CD4-positive, alpha-beta memory T cell (primary cell): Measurements from ENCODE around the gene WDR37. TPM values are rescaled to one million over a fixed set of nuclear protein-coding genes. Genes with fewer than 3 reads are reported as not detected.

Experiments
- CTCF ChIA-PET: fragments of 350-600 bp; sonication (Branson Sonifier 250); formaldehyde crosslinking; loops from one replicate; lab custom pipeline; 2021; ENCODE audit warnings: inconsistent platforms; ENCODE audit not compliant: partially characterized antibody; lab: Charles Lee
- POLR2A ChIA-PET: fragments of 350-600 bp; sonication (Branson Sonifier 250); formaldehyde crosslinking; loops from one replicate; lab custom pipeline; 2021; ENCODE audit not compliant: partially characterized antibody; lab: Charles Lee
- DNase-seq, 5 donors: peaks; one replicate each; pipeline versions ENCODE4 v3.0.0 to v3.0.0-alpha.2; 2020 to 2022; ENCODE audit warnings: mixed read lengths in 1 of 5
- H3K27ac ChIP-seq: one replicate; pipeline ENCODE4 v1.7.0; 2013; ENCODE audit warnings: low read depth, low read length
- H3K27me3 ChIP-seq: 2 replicates; pipeline ENCODE4 v1.7.0; 2013; ENCODE audit warnings: mild to moderate bottlenecking, low read length, moderate library complexity; ENCODE audit not compliant: insufficient read depth
- H3K36me3 ChIP-seq: 2 replicates; pipeline ENCODE4 v1.7.0; 2013; ENCODE audit warnings: mild to moderate bottlenecking, low read length, moderate library complexity; ENCODE audit not compliant: insufficient read depth
- H3K4me1 ChIP-seq: 2 replicates; pipeline ENCODE4 v1.7.0; 2013; ENCODE audit warnings: mild to moderate bottlenecking, low read length, moderate library complexity; ENCODE audit not compliant: insufficient read depth
- H3K4me3 ChIP-seq, 2 donors: one replicate each; pipeline ENCODE4 v1.7.0; 2013; ENCODE audit warnings: low read length in 2 of 2, mild to moderate bottlenecking in 1 of 2
- H3K9me3 ChIP-seq, 2 donors: one replicate each; pipeline ENCODE4 v1.7.0; 2013; ENCODE audit warnings: low read length in 2 of 2, control low read depth in 1 of 2; ENCODE audit not compliant: control insufficient read depth in 1 of 2
- H3K27ac Mint-ChIP-seq, 7 donors: one replicate each; pipeline ENCODE4 v1.8.0; 2020 to 2021; ENCODE audit warnings: mixed read lengths in 7 of 7, mild to moderate bottlenecking in 6 of 7, inconsistent platforms in 3 of 7, moderate library complexity in 3 of 7
- H3K27me3 Mint-ChIP-seq, 2 donors: one replicate each; pipeline ENCODE4 v1.8.0; 2020 to 2021; ENCODE audit warnings: mixed read lengths in 2 of 2
- H3K36me3 Mint-ChIP-seq, 2 donors: one replicate each; pipeline ENCODE4 v1.8.0; 2020 to 2021; ENCODE audit warnings: mixed read lengths in 2 of 2, inconsistent platforms in 1 of 2, mild to moderate bottlenecking in 1 of 2
- H3K4me1 Mint-ChIP-seq, 4 donors: one replicate each; pipeline ENCODE4 v1.8.0; 2020 to 2021; ENCODE audit warnings: mixed read lengths in 4 of 4, mild to moderate bottlenecking in 1 of 4
- H3K4me3 Mint-ChIP-seq, 8 donors: one replicate each; pipeline ENCODE4 v1.8.0; 2020 to 2021; ENCODE audit warnings: mixed read lengths in 8 of 8, mild to moderate bottlenecking in 7 of 8, moderate library complexity in 6 of 8, inconsistent platforms in 3 of 8
- H3K9me3 Mint-ChIP-seq, 8 donors: one replicate each; pipeline ENCODE4 v1.8.0; 2020 to 2021; ENCODE audit warnings: mixed read lengths in 8 of 8, mild to moderate bottlenecking in 5 of 8, inconsistent platforms in 3 of 8, moderate library complexity in 1 of 8
- intact Hi-C: fragments of 100-400 bp; cut with micrococcal nuclease; formaldehyde crosslinking; loops from one replicate; pipeline ENCODE4 v1.15.1; 2023
- polyA plus RNA-seq, 2 donors: library from polyadenylated mRNA; unstranded; fragments of 300-500 nt; fragmentation: Illumina TruSeq; gene quantifications; one replicate each; pipeline ENCODE4 v1.2.3, GENCODE V29; 2021
- total RNA-seq, 2 experiments: library from RNA; stranded (reverse); gene quantifications; one replicate each; pipeline ENCODE4 v1.2.3, GENCODE V29; 2021

The WDR37 gene
- total and polyA plus RNA-seq, 4 experiments from 2014 or later: 14.2 to 42.5 (median 29.8) TPM

DNA sequence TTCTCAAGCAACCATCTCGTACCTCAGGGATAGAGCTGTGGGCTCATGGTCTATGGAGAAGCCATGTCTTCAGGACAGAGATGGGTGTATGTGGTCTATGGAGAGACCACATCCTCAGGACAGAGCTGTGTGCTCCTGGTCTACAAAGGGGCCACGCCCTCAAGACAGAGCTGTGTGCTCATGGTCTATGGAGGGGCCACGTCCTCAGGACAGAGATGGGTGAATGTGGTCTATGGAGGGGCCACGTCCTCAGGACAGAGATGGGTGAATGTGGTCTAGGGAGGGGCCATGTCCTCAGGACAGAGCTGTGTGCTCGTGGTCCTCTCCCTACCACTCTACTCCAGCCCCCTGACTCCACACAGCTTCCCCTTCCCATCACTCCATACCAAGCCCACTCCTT is 117.8 kb downstream of the WDR37 start:
- intact Hi-C loops: no loop called here
- no peak for DNase-seq
- H3K27ac Mint-ChIP-seq: no peak overlapping the region
- H3K27me3 ChIP-seq: no peaks in the 10 kb centered on the region
- peaks cover 2 to 3% of the 10 kb centered on the region in 2 donors for H3K27me3 Mint-ChIP-seq
- no peaks in the 10 kb centered on the region for H3K4me1 ChIP-seq
- no peak overlapping the region for H3K27ac ChIP-seq
- H3K4me3 Mint-ChIP-seq: no peak overlapping the region
- H3K36me3 Mint-ChIP-seq: no peaks in the 10 kb centered on the region
- peaks cover 0 to 1% (median 0%) of the 10 kb centered on the region in 4 donors for H3K4me1 Mint-ChIP-seq
- no peak overlapping the region for H3K4me3 ChIP-seq
- ChIA-PET POLR2A (no interaction called here), CTCF (no interaction called here)
- no peaks in the 10 kb centered on the region for H3K9me3 ChIP-seq
- H3K36me3 ChIP-seq: no peaks in the 10 kb centered on the region
- peaks cover 0 to 2% (median 0%) of the 10 kb centered on the region in 8 donors for H3K9me3 Mint-ChIP-seq

- intact Hi-C loops: no loop called here
- Histone ChIP-seq H3K4me3 (no peak overlapping the region), H3K4me1 (no peaks in the 10 kb centered on the region), H3K27me3 (no peaks in the 10 kb centered on the region), H3K27ac (no peak overlapping the region), H3K36me3 (no peaks in the 10 kb centered on the region), H3K9me3 (no peaks in the 10 kb centered on the region)
- Mint-ChIP-seq H3K27me3 (peaks cover 4 to 5% of the 10 kb centered on the region in 2 donors), H3K4me1 (peaks cover 0 to 1% (median 0%) of the 10 kb centered on the region in 4 donors), H3K4me3 (no peak overlapping the region), H3K27ac (no peak overlapping the region), H3K9me3 (no peaks in the 10 kb centered on the region), H3K36me3 (no peaks in the 10 kb centered on the region)
- ChIA-PET POLR2A (no interaction called here), CTCF (no interaction called here)
- DNase-seq: no peak
Observed at GRCh38 chr10:1175956-1176565, 119.9 kb downstream of the WDR37 start.

- intact Hi-C loops: no loop called here
- DNase-seq: no peak
- no peaks in the 10 kb centered on the region for H3K36me3 ChIP-seq
- peak overlapping the region in 1 of 7 donors; percentile 59 for H3K27ac Mint-ChIP-seq
- no peaks in the 10 kb centered on the region for H3K4me1 ChIP-seq
- H3K27ac ChIP-seq: no peak overlapping the region
- H3K4me1 Mint-ChIP-seq: peaks cover 0 to 3% (median 0%) of the 10 kb centered on the region in 4 donors
- H3K4me3 Mint-ChIP-seq: no peak overlapping the region
- no peaks in the 10 kb centered on the region for H3K9me3 ChIP-seq
- no peaks in the 10 kb centered on the region for H3K36me3 Mint-ChIP-seq
- no peaks in the 10 kb centered on the region for H3K9me3 Mint-ChIP-seq
- H3K27me3 ChIP-seq: no peaks in the 10 kb centered on the region
- ChIA-PET CTCF (no interaction called here), POLR2A (no interaction called here)
- no peak overlapping the region for H3K4me3 ChIP-seq
- H3K27me3 Mint-ChIP-seq: peaks cover 3 to 5% of the 10 kb centered on the region in 2 donors
Observed at GRCh38 chr10:1177936-1178335, 121.8 kb downstream of the WDR37 start.

DNA sequence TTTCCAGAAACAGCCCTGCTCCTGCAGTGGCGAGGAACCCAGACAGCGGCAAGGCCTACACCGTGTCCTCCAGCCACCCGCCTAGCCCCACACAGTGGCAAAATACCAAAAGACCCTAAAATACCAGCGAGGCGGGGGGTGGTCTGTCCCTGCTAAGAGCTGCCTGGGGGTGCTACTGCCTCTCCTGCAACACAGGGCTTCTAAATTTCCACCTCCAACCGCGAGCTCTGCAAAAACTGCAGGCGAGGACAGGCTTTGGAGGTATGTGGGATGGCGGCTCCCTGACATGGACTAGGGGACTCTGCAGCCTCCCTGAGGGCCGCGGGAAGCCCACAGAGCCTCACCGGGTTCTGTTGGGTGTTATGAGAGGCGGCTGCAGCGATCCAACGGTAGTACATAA is 122.3 kb downstream of the WDR37 start:
- intact Hi-C loops: no loop called here
- Mint-ChIP-seq H3K36me3 (no peaks in the 10 kb centered on the region), H3K9me3 (no peaks in the 10 kb centered on the region), H3K4me1 (peaks cover 0 to 3% (median 0%) of the 10 kb centered on the region in 4 donors), H3K27ac (no peak overlapping the region), H3K4me3 (no peak overlapping the region), H3K27me3 (peaks cover 3 to 5% of the 10 kb centered on the region in 2 donors)
- H3K4me3 ChIP-seq: no peak overlapping the region
- no peak overlapping the region for H3K27ac ChIP-seq
- H3K36me3 ChIP-seq: no peaks in the 10 kb centered on the region
- ChIA-PET POLR2A (no interaction called here), CTCF (no interaction called here)
- no peaks in the 10 kb centered on the region for H3K27me3 ChIP-seq
- DNase-seq: no peak
- H3K4me1 ChIP-seq: no peaks in the 10 kb centered on the region
- no peaks in the 10 kb centered on the region for H3K9me3 ChIP-seq

DNA sequence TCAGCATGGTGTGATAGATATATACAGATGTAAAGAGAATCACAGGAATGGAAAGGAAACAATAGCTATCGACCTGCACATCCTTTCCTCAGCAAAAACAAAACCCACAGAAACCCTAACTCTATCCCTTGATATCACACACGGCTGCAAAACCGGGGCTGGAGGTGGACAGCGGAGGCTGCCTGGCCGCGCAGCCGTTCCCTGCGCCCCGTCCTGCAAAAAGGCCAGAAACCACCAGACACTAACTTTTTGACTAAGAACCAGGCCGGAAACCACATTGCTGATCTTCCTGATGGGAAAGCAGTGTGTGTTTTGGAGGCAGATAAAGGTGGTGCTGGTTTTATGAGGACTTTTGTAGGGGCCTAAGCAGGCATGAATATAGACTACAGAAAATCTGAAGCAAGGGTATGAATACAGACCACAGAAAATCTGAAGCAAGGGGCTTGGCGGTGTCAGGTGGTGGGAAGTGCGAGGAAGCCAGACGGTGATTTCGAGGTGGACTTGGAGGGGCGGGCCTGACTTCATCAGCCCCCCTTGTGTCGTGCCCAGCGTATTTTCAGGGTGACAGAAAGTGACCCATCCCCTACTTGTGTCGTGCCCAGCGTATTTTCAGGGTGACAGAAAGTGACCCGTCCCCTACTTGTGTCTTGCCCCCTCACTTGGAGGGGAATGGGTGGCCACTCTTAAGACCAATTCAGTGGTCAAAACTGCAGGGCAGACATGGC is 123.3 kb downstream of the WDR37 start:
- intact Hi-C loops: no loop called here

DNA sequence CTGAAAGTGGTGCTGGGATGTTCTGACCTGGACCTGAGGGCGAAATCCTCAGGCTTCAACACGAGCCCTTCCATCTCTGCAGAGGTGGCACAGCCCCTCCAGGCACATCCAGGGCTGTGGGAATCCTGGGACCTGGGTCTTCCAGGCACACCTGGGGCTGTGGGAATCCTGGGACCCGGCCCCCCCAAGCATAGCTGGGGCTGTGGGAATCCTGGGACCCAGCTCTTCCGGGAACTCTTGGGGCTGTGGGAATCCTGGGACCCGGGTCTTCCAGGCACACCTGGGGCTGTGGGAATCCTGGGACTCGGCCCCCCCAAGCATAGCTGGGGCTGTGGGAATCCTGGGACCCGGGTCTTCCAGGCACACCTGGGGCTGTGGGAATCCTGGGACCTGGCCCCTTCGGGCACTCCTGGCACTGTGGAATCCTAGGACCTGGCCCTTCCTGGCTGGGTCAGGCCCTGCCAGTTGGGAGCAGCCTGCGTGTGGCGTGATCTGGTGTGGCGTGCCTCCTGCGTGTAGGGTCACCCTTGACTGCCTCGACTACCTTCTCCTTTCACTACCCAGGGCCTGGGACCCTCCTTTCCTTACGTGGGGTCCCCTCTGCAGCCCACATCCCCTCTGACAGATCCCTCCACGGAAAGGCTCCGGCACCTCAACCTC is 124.0 kb downstream of the WDR37 start:
- Mint-ChIP-seq H3K27me3 (peaks cover 3% of the 10 kb centered on the region in 2 donors), H3K27ac (no peak overlapping the region), H3K9me3 (no peaks in the 10 kb centered on the region)

More for the DNA sequence above, 123.3 kb downstream of the WDR37 start:
- ChIA-PET POLR2A (no interaction called here), CTCF (no interaction called here)
- no peaks in the 10 kb centered on the region for H3K36me3 Mint-ChIP-seq
- H3K27me3 Mint-ChIP-seq: peaks cover 3% of the 10 kb centered on the region in 2 donors
- DNase-seq: no peak
- Histone ChIP-seq H3K27me3 (no peaks in the 10 kb centered on the region), H3K27ac (no peak overlapping the region), H3K4me3 (no peak overlapping the region), H3K36me3 (no peaks in the 10 kb centered on the region), H3K9me3 (no peaks in the 10 kb centered on the region), H3K4me1 (no peaks in the 10 kb centered on the region)
- no peak overlapping the region for H3K27ac Mint-ChIP-seq
- H3K9me3 Mint-ChIP-seq: no peaks in the 10 kb centered on the region
- H3K4me3 Mint-ChIP-seq: no peak overlapping the region
- H3K4me1 Mint-ChIP-seq: peaks cover 0 to 3% (median 0%) of the 10 kb centered on the region in 4 donors

DNA sequence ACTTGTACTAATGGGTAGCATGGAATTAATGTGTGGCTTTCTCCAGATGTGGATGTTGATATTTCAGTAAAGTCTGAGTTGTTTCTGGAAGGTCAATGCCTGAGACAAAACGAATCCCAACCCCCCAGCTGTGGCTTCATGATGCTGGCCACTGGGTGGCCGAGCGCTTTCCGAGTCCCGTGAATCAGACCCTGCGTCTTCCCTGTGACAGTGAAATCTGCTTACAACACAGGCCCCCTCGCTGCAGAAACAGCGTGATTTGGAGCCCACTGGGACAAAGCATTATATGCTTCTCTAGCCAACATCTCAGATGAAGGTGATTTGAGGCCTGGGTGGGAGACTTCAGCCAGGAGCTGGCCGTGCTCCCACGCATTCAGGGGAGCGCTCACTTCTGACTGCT is 124.7 kb downstream of the WDR37 start:
- Mint-ChIP-seq H3K27me3 (peaks cover 3% of the 10 kb centered on the region in 2 donors), H3K27ac (no peak overlapping the region), H3K9me3 (no peaks in the 10 kb centered on the region), H3K4me3 (no peak overlapping the region), H3K36me3 (no peaks in the 10 kb centered on the region), H3K4me1 (peaks cover 0 to 3% (median 0%) of the 10 kb centered on the region in 4 donors)
- no peak for DNase-seq
- Histone ChIP-seq H3K27me3 (no peaks in the 10 kb centered on the region), H3K27ac (no peak overlapping the region), H3K4me1 (no peaks in the 10 kb centered on the region), H3K36me3 (no peaks in the 10 kb centered on the region), H3K4me3 (no peak overlapping the region), H3K9me3 (no peaks in the 10 kb centered on the region)
- intact Hi-C loops: no loop called here
- ChIA-PET POLR2A (no interaction called here), CTCF (no interaction called here)

More for the DNA sequence above, 124.0 kb downstream of the WDR37 start:
- H3K4me3 Mint-ChIP-seq: no peak overlapping the region
- CTCF ChIA-PET: no interaction called here
- Histone ChIP-seq H3K4me1 (no peaks in the 10 kb centered on the region), H3K9me3 (no peaks in the 10 kb centered on the region), H3K27ac (no peak overlapping the region), H3K36me3 (no peaks in the 10 kb centered on the region), H3K27me3 (no peaks in the 10 kb centered on the region), H3K4me3 (no peak overlapping the region)
- H3K4me1 Mint-ChIP-seq: peaks cover 0 to 3% (median 0%) of the 10 kb centered on the region in 4 donors
- no peaks in the 10 kb centered on the region for H3K36me3 Mint-ChIP-seq
- POLR2A ChIA-PET: no interaction called here
- DNase-seq: no peak
- intact Hi-C loops: no loop called here
